Posterior cingulate gyrus (tissue), 11 donors: Measurements from ENCODE around the gene DENND6B.
"Not testable (repeated sequence)": the region's sequence is repeated elsewhere in the genome, so short reads cannot be mapped to it uniquely, and the experiment has no call there.

Experiments used
- DNase-seq, 10 donors: peaks; one replicate each; pipeline versions ENCODE4 v3.0.0 to v3.0.0-alpha.2; 2020 to 2021; ENCODE audit warnings: mixed read lengths in 3 of 10
- intact Hi-C: fragments of 100-400 bp; cut with DNase I; formaldehyde crosslinking; loops from one replicate; pipeline ENCODE4 v1.15.1; 2023

Gene DENND6B

GRCh38 chr22:50326956-50327710 is at the start of gene DENND6B:
Gene DENND6B, minus strand, starts transcription at chr22:50327012. Its CDS starts 24 bp downstream, at chr22:50326988.
- intact Hi-C loops = loop anchor here (2.0 kb wide), 3 partner anchors 16 to 50 kb away; partner anchors contain the start of gene PPP6R2
- DNase-seq = peak; percentile 58 to 97 (median 76)

DNA sequence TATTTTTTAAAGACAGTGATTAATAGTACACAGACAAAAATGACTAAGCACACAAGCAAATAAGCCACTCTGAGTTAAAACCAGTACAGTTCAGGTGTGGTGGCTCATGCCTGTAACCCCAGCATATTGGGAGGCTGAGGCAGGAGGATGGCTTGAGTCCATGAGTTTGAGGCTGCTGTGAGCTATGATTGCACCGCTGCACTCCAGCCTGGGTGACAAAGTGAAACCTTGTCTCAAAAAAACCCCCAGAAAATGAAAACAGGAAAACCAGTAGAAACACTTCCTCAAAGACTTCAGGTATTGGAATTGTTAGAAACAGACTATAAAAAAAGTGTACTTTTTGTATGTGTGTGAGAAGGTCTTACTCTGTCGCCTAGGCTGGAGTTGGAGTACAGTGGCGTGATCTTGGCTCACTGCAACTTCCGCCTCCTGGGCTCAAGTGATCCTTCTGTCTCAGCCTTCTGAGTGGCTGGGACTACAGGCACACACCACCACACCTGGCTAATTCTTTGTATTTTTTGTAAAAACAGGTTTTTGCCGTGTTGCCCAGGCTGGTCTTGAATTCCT is 49.4 kb upstream of the DENND6B start:
- intact Hi-C loops = no loop called here
- DNase-seq = peak in 1 of 10 donors; percentile 26

- DNase-seq = no peak
- intact Hi-C loops = no loop called here
Observed at GRCh38 chr22:50371101-50371648, 44.4 kb upstream of the DENND6B start.

DNA sequence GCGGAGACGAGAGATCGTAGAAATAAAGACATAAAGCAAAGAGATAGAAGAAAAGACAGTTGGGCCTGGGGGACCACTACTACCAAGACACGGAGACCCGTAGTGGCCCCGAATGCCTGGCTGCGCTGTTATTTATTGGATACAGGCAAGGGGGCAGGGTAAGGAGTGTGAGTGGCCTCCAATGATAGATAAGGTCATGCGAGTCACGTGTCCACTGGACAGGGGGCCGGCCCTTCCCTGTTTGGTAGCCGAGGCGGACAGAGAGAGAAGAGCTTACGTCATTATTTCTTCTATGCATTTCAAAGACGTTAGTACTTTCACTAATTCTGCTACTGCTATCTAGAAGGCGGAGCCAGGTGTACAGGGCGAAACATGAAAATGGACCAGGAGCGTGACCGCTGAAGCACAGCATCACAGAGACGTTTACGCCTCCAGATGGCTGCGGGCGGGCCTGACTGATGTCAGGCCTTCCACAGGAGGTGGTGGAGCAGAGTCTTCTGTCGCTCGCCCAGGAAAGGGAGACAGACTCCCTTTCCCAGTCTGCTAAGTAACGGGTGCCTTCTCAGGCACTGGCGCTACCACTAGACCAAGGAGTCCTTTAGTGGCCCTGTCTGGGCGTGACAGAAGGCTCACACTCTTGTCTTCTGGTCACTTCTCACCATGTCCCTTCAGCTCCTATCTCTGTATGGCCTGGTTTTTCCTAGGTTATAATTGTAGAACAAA is 41.1 kb upstream of the DENND6B start:
- DNase-seq = no peak
- intact Hi-C loops = no loop called here

GRCh38 chr22:50363803-50364194 is 37.0 kb upstream of the DENND6B start:
- intact Hi-C loops, DNase-seq: not testable (repeated sequence)

DNA sequence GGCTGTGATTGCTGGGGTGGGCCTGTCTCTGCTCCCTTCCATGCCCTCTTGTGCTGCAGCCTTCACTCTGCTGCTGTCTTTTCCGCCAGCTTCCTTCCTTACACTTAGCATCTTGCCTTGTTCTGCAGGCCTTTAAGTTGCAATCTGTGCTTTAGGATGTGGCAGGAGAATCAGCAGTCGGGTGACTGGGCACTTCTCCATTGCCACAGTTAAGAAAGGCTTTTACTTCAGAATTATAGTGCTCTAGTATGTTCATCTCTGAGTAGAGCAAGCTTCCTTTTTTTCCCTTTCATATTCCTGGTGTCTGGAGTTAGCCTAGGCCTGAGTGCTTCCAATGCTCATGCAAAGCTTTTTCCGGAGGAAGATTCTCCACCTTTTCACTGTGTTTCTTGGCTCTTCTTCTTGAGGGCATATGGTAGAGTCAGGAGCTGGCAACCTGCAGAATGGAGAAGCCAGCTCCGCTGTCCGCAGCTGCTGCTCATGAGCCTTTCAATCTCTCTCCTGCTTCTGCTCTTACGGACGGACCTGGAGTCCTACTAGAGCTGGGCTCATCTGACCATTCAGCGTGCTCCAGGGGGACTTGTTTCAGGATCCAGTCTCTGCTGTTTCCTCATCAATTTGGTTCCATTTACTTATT is 36.5 kb upstream of the DENND6B start:
- intact Hi-C loops = no loop called here
- no peak for DNase-seq

DNA sequence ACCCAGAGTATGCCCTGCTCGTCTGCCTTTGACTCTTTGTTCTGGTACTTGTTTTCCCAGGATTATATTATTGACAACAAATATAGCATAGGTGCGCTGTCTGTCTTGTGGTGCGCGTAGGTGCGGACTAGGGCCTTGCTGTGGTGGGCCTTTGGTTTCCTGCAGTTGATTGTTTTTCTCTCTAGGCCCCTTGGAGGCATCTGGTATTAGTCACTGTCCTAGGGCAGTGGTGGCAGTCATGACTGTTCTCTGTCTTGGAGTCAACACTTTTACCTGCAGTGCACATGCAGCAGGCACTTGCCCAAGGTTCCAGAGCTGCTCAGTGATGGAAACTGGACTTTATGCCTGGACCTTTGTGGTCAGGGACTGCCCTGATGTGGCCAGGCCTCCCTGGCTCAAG is 34.9 kb upstream of the DENND6B start:
- DNase-seq = no peak
- intact Hi-C loops = no loop called here

DNA sequence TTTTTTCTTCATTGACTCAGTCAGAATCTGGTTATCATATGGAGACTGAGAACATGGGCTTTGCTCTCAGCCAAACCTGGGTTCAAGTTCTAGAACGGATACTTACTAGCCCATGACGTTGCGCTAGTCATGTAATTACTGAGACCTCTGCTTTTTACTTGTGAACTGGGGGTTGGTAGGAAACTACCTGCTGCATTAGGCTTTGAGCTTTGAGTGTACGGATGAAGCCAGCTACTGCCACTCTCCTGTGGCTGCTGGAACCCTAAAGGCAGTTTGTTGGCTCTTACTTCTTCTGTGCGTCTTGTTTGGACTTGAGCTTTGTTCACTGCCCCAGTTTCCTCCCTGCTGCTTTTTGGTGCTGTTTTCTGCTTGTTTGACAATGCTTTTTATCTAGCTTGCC is 34.4 kb upstream of the DENND6B start:
- intact Hi-C loops = no loop called here
- no peak for DNase-seq

DNA sequence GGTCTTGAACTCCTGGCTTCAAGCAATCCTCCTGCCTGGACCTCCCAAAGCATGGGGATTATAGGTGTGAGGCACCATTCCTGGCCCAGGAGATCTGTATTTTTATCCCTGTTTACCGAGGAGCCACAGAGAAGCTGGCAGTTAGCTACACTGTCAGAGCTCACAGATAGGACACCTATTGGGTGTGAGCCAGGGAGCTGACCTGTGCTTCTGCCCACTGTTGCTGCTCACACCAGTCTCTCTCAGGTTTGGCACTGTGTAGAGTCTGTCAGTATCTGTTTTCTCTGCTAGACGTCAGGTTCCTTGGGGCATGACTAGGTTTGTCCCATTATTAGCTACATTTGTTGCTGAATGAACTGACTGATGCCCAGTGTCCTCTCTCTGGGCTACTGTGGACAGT is 33.8 kb upstream of the DENND6B start:
- DNase-seq = no peak
- intact Hi-C loops = no loop called here

- no peak for DNase-seq
- intact Hi-C loops = no loop called here
Observed at GRCh38 chr22:50357756-50358155, 30.9 kb upstream of the DENND6B start.

GRCh38 chr22:50357222-50357621 is 30.4 kb upstream of the DENND6B start:
- intact Hi-C loops = no loop called here
- DNase-seq = no peak

- intact Hi-C loops = no loop called here
- DNase-seq = no peak
Observed at GRCh38 chr22:50356186-50356585, 29.4 kb upstream of the DENND6B start.

DNA sequence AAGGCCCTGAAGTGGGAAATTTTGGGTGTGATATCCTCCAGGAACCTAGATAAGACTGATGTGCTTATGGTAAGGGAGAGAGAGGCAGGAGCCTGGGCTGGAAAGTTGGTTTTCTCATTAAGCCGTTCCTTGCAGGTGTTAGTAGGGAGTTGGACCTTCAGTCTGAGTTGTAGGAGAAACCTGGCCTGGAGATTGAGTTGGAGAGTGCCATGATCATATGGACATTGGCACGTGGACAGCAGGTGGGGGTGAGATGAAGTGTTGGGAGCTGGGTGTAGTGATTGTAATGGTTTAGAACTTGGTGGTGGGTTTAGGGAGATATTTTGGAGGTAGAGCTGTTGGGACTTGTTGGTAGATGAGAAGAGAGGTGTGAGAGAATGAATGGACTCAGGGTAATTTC is 21.2 kb upstream of the DENND6B start:
- intact Hi-C loops = loop anchor here (10.0 kb wide), 1 partner anchor 157 kb away; the partner anchor contains the start of genes LMF2 and NCAPH2
- no peak for DNase-seq

GRCh38 chr22:50347157-50347556 is 20.3 kb upstream of the DENND6B start:
- intact Hi-C loops = loop anchor here (10.0 kb wide), 1 partner anchor 158 kb away; the partner anchor contains the start of genes LMF2 and NCAPH2
- peak in 1 of 10 donors; percentile 69 for DNase-seq

DNA sequence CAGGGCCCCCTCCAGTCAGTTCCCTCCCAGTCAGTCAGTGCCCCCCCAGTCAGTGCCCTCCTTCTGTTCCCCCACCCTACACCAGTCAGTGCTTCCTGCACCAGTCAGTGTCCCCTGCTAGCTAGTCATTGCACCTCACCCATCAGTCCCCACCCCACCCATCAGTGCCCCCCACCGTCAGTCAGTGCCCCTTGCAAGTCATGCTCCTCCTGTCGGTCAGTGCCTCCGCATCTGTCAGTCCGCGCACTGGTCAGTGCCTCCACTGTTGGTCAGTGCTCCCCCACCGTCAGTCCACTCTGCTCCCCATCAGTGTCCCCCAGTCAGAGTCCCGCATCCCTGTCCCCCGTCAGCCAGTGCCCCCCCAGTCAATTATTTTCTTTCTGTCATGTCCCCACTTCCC is 19.7 kb upstream of the DENND6B start:
- intact Hi-C loops = loop anchor here (10.0 kb wide), 1 partner anchor 158 kb away; the partner anchor contains the start of genes LMF2 and NCAPH2
- peak in 1 of 10 donors; percentile 83 for DNase-seq

DNA sequence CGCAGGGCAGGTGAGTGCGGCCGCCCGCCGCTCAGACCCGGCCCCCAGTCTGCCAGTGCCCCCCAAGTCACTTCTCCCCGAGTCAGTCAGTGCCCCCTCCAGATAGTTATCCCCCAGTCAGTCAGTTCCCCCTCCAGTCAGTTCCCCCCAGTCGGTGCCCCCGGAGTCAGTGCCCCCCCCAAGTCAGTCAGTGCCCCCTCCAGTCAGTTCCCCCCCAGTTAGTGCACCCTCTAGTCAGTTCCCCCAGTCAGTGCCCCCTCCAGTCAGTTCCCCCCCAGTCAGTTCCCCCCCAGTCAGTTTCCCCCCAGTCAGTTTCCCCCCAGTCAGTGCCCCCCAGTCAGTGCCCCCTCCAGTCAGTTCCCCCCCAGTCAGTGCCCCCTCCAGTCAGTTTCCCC is 16.7 kb upstream of the DENND6B start:
- intact Hi-C loops = loop anchor here (2.0 to 10.0 kb wide), 3 partner anchors 17 to 161 kb away; partner anchors contain the start of genes DENND6B, HDAC10, LMF2 and NCAPH2
- DNase-seq = peak in 1 of 10 donors; percentile 3

DNA sequence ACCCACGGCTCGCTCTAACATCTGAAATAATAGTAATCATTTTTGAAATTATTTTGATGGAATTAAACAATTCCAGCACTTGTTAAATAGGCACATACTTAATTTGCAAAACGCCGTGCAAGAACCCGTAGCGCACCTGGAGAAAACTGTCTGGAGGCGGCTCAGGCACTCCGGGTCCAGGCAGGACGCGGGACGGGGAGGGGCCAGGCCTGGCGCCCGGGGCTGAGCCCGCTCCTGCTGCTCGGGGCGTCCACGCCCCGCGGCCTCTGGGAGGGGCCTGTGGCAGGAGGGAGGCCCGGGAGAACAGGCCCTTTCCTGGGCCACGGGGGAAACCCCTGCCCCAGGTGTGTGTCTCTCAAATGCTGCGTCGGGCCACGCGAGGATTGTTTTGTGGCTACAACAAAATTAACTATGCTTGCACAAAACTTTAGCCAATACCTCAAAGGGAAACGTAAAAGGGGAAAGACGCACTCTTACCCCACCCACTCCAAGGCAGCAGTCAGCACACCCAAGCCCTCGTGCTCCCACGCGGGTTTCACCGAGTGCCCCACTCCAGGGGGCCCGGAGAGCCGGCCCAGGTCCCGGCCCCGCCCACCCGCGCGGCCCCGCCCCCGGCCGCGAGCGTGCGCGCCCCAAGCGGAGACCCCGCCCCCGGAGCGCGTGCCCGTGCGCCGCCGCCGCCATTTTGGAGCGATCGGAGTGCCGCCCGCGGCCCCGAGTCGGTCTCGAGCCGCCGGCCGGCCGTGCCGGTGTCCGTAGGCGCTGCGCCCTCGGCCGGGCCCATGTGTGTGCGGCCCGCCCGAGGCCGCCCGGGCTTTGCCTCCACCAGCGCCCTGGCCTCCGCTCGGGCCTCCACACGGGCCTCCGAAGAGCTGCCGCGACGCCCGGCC is 16.1 kb upstream of the DENND6B start, which contains the start of gene PPP6R2:
Gene PPP6R2, plus strand, starts transcription at position 677 of the 890 bp plus-strand sequence. CDS start 50,582 bp downstream, outside the sequence.
- peak; percentile 67 to 98 (median 84) for DNase-seq
- intact Hi-C loops = loop anchor here (1.0 to 10.0 kb wide), 4 partner anchors 16 to 162 kb away; partner anchors contain the start of genes DENND6B, HDAC10, LMF2 and NCAPH2

DNA sequence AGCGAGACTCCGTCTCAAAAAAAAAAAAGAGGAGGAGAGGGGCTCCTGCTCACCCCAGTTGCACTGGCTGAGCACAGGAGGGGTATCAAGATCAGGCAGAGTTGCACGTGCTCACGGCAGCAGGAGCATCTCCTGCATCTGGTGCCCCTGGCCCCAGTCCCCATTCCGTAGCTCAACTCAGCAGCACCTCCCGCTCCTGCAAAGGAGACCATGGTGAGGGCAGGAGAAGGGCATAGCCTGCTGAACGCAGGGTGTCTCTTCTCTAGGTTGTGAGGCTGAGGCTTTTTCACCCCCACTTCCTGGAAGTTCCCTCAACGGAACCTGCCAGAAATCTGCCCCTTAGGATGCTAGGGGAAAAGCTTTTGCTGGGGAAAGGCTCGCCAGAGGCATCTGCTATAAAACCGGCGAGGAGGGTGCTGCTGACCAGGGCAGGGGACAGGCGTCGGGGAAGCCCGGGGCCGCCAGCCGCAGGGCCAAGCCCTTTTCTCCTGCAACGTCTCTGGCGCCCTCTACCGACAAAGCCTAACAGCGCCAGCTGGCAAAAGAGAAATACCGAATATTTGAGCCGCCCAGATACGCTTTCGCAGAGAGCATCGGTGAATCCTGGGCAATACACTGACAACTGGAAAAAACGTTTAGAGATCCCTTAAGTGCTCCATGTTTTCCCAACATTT is 15.3 kb upstream of the DENND6B start:
- intact Hi-C loops = loop anchor here (1.0 to 10.0 kb wide), 4 partner anchors 15 to 163 kb away; partner anchors contain the start of genes DENND6B, HDAC10, LMF2 and NCAPH2
- DNase-seq = peak; percentile 72 to 98 (median 89)
